Lung (tissue), 12 donors: ENCODE data around the gene COP1. TPM values are rescaled to one million over a fixed set of nuclear protein-coding genes. Genes with fewer than 3 reads are reported as not detected.

Experiments
- ATAC-seq: fragments of 200-7000 bp; cut with Tn5 transposase; one replicate; pipeline ENCODE4 v1.9.1; 2020; ENCODE audit warnings: moderate number of reproducible peaks; ENCODE audit not compliant: insufficient read depth, low FRiP score
- DNase-seq, 3 donors: peaks; one replicate each; pipeline ENCODE4 v3.0.0-alpha.2; 2013 to 2017
- H3K27ac ChIP-seq, 2 donors: one replicate each; pipeline ENCODE4 v1.5.1; 2013; ENCODE audit warnings: mild to moderate bottlenecking in 2 of 2, moderate library complexity in 2 of 2, control low read depth in 1 of 2, inconsistent platforms in 1 of 2, low read depth in 1 of 2, low read length in 1 of 2
- H3K27me3 ChIP-seq, 3 donors: one replicate each; pipeline ENCODE4 v1.5.1; 2013; ENCODE audit warnings: low read length in 2 of 3; ENCODE audit not compliant: control insufficient read depth in 3 of 3, insufficient read depth in 3 of 3
- H3K36me3 ChIP-seq, 4 donors: one replicate each; pipeline ENCODE4 v1.5.1; 2013; ENCODE audit warnings: low read length in 4 of 4, mild to moderate bottlenecking in 1 of 4, moderate library complexity in 1 of 4; ENCODE audit not compliant: control insufficient read depth in 4 of 4, insufficient read depth in 4 of 4
- H3K4me1 ChIP-seq, 5 donors: one replicate each; pipeline ENCODE4 v1.5.1; 2013; ENCODE audit warnings: low read length in 5 of 5, mild to moderate bottlenecking in 2 of 5, moderate library complexity in 1 of 5; ENCODE audit not compliant: control insufficient read depth in 5 of 5, insufficient read depth in 5 of 5
- H3K4me3 ChIP-seq: one replicate; pipeline ENCODE4 v1.5.1; 2013; ENCODE audit warnings: mild to moderate bottlenecking, control low read depth, moderate library complexity
- H3K9ac ChIP-seq, 2 donors: one replicate each; pipeline ENCODE4 v1.5.1; 2013; ENCODE audit warnings: low read length in 2 of 2, control low read depth in 1 of 2; ENCODE audit not compliant: insufficient read depth in 1 of 2
- H3K9me3 ChIP-seq, 4 donors: one replicate each; pipeline ENCODE4 v1.5.1; 2013; ENCODE audit warnings: low read length in 3 of 4, mild to moderate bottlenecking in 1 of 4, moderate library complexity in 1 of 4; ENCODE audit not compliant: control insufficient read depth in 4 of 4, insufficient read depth in 3 of 4
- CTCF ChIP-seq: IDR thresholded peaks from 2 replicates; pipeline ENCODE4 v1.5.1; 2012; ENCODE audit warnings: mild to moderate bottlenecking; ENCODE audit errors: control extremely low read depth, extremely low read depth
- WGBS, 2 donors: extraction: QIAGEN DNeasy Blood & Tissue Kit; methylation state at CpG; one replicate each; pipeline ENCODE4 v1.1.7; 2013; 5-methylcytosine and 5-hydroxymethylcytosine counted together
- polyA plus RNA-seq, 2 donors: library from polyadenylated mRNA; stranded (reverse); fragments of 200-250 nt; gene quantifications; one replicate each; pipeline ENCODE4 v1.2.1, GENCODE V29; 2013
- total RNA-seq, 2 donors: library from RNA; depleted of rRNA in 1 of 2; stranded (reverse); fragments of >200 nt in 1 of 2; gene quantifications; one replicate each; pipeline ENCODE4 v1.2.1, GENCODE V29; 2014 to 2021
- donor health status: control.
- donor health status: control.
- donor health status: Bipolar disorder and iron deficiency.
- donor health status: healthy.
- donor health status: DM: yes; HTN: yes; CAD: no.

Gene COP1
- total and polyA plus RNA-seq, 4 donors: 31.3 to 71.4 (median 52.8) TPM

- ATAC-seq (no peak), DNase-seq (no peak)
- Histone ChIP-seq H3K9ac (no peak overlapping the region), H3K4me1 (no peaks in the 10 kb centered on the region), H3K36me3 (no peaks in the 10 kb centered on the region), H3K4me3 (no peak overlapping the region), H3K27me3 (peaks cover 0 to 2% (median 0%) of the 10 kb centered on the region in 3 donors), H3K27ac (no peak overlapping the region), H3K9me3 (no peaks in the 10 kb centered on the region)
- no peak for TF ChIP-seq CTCF
These were observed 10.5 kb upstream of the COP1 start for GRCh38 chr1:176217461-176218099.

DNA sequence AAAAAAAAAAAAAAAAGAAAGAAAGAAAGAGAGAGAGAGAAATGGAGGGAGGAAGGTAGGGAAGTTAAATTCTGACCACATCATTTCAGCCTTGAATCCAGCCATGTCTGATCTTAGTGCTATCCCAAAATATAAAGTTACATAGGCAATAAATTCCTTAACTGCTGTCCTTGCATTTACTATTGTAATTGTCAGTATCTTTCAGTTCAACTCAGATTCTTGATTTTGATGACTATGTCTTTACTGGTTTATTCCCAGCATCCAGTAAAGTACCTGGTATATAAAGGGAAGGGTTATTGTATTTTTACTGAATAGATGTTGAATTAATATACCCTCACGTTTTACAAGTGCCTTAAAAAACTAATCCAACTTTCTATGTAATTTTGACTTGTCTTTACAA, 8.9 kb upstream of the COP1 start:
- H3K27me3 ChIP-seq: peaks cover 0 to 2% (median 0%) of the 10 kb centered on the region in 3 donors
- TF ChIP-seq CTCF: no peak
- 43 to 71% methylated on average over 1 of the region's 1 CpG for WGBS, 2 donors
- DNase-seq: no peak
- no peaks in the 10 kb centered on the region for H3K4me1 ChIP-seq
- no peak overlapping the region for H3K27ac ChIP-seq
- H3K9ac ChIP-seq: no peak overlapping the region
- H3K9me3 ChIP-seq: no peaks in the 10 kb centered on the region
- no peak overlapping the region for H3K4me3 ChIP-seq
- H3K36me3 ChIP-seq: no peaks in the 10 kb centered on the region
- no peak for ATAC-seq

GRCh38 chr1:176211396-176212165, 4.5 kb upstream of the COP1 start:
- H3K9me3 ChIP-seq: no peaks in the 10 kb centered on the region
- ATAC-seq (no peak), DNase-seq (no peak)
- H3K9ac ChIP-seq: no peak overlapping the region
- 85 to 99% methylated on average over 1 of the region's 1 CpG for WGBS, 2 donors
- H3K36me3 ChIP-seq: no peaks in the 10 kb centered on the region
- H3K27me3 ChIP-seq: peaks cover 0 to 2% (median 0%) of the 10 kb centered on the region in 3 donors
- TF ChIP-seq CTCF: no peak
- H3K4me1 ChIP-seq: peaks cover 0 to 3% (median 0%) of the 10 kb centered on the region in 5 donors
- no peak overlapping the region for H3K27ac ChIP-seq
- no peak overlapping the region for H3K4me3 ChIP-seq
